NCI-H446 treated with DMSO at 0.1 percent for 48 hours (cell line): ENCODE measurements around the gene TRAF3.

Experiments used
- DNase-seq: peaks from one replicate; lab custom pipeline; 2025; lab: John Stamatoyannopoulos, UW

TRAF3 gene

GRCh38 chr14:102955636-102956408, 178.6 kb downstream of the TRAF3 start:
- DNase-seq = no peak

GRCh38 chr14:102957222-102957621, 180.0 kb downstream of the TRAF3 start:
- DNase-seq = no peak

- no peak for DNase-seq
Observed at GRCh38 chr14:102958461-102958860, 181.2 kb downstream of the TRAF3 start.
